Stimulated activated CD8-positive, alpha-beta memory T cell treated with anti-CD3 and anti-CD28 coated beads, Interleukin-7, amount 100 ng/mL, for 24 hours (primary cell): ENCODE data around the gene PCYOX1L.

Experiments
- DNase-seq: peaks from one replicate; pipeline ENCODE4 v3.0.0-alpha.2; 2020; ENCODE audit warnings: low read depth

PCYOX1L gene

GRCh38 chr5:149407323-149408251 is 49.7 kb downstream of the PCYOX1L start:
- DNase-seq: no peak

DNA sequence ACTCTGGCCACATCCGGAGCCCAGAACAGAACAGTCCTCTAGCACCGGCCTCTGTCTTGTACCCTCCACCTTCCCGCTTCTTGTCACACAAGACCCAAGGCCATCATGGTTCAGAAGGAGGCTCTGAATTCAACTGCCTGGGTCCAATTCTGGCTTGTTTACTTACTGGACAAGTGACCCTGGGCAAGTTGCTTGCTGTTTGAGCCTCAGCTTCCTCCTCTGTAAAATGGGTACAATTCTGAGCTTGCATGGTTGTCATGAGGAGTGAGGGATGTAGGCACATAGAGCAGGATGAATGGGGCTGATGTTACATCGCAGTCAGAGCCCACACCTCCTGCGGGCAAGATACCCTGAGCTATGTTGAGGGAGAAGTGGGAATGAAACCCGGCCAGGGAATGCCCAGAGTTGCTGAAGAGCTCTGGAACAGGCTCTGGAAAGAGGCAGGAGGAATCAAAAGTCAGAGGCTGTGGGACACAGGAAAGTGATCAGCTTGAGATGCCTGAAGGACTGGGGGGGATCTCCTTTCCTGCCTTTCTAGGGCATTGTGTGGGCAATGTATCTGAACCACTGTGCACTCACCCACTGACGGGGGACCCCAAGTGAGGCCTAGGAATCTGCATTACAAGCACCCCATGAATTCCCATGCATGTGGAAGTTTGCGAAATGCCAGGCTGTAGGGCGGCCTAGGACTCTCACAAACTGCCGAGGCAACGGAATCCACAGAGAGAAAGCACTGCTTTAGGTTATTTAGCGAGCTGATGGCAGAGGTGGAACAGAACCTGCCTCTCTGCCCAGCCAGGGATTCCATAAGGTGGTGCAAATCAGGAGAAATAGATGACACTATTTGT is 50.6 kb downstream of the PCYOX1L start:
- DNase-seq: no peak

GRCh38 chr5:149409268-149409948 is 51.6 kb downstream of the PCYOX1L start:
- DNase-seq: no peak

- no peak for DNase-seq
Measured at GRCh38 chr5:149410071-149410470, 52.2 kb downstream of the PCYOX1L start.

DNA sequence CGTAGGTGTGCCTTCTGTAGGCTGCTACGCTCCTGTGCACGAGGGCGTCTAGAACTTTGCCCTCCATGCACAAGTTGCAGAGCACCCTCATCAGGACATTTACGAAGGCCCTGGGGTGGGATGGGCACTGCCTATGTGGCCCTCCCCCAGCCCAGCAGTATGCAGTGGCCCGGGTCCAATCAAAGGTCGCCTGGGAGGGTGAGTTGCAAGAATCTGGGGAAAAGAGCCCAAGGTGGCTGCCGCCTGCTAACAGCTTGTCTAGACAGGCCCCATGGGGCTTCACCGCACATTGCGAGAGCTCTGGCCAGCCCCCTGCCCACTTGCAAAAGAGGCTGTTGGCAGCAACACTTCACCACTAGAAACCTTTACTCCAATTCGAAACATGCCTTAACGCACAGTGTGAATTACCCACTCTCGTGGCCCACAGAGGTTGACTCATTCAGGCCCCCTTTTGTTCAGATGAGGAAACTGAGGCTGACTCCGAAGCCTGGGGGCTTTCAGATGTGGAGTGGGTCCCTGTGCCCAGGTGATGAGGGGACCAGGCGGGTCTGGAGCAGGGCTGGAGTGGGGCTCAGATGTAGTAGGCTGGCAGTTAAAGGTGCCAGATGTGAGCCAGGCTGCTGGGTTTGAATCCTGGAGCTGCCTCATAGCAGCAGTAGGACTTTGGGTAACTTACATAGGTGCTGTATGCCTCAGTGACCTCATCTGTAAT is 53.0 kb downstream of the PCYOX1L start:
- DNase-seq: no peak

- no peak for DNase-seq
Measured at GRCh38 chr5:149411738-149412519, 54.1 kb downstream of the PCYOX1L start.

DNA sequence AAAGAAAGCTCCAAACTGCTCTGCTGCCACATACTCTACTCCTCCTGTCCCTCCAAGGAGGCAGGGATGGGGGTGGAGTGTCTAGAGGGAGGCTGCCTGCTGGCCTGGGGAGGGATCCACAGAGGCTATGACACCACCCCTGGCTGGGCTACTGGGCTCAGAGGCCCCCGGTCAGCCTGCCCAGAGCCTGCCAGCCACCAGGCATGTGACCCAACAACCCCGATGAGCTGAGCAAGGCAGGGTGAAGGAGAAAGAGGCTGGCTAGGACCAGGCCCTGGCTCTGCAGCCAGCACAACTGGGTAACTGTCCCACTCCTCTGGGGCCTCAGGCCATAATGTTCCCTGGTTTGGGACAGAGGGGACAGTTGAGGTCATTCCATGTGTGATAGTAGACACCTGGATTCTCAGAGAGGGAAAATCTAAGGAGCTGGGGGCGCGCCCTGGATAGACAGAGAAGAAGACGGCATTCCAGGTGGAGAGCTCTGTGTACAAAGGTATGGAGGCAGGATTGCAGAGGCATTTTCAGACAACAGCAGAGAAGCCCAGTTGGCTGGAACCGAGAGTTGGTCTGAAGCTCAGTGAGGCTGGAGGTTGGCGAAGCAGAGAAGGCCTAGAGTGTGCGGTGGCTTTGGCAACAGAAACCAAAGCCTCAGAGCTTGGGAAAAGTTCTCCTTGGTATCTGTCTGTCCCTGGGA is 55.1 kb downstream of the PCYOX1L start:
- DNase-seq: no peak

DNA sequence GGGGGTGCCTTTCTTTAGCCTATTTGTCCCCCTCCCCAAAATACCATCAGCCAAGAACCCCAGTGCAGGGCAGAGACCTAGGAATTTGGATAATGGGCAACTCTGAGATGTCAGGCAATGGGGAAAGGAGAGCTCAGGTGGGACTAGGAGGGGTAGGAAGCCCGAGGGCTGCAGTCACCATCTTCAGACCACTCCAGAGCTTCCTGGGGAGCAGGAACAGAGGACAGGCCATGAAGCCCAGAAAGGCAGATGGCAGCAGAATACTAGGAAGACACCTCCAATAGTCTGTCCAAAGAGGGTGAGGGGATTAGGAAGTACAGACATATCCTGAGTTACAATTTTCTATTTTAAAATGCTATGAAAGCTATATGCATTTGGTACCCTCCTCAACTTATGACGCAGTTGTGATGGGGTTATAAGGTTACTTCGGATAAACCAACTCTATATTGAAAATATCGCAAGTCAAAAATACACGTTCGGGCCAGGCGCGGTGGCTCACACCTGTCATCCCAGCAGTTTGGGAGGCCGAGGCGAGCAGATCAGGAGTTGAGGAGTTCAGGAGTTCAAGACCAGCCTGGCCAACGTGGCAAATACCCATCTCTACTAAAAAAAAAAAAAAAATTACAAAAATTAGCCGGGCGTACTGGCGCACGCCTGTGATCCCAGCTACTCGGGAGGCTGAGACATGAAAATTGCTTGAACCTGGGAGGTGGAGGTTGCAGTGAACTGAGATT is 55.8 kb downstream of the PCYOX1L start:
- no peak for DNase-seq

GRCh38 chr5:149414405-149415065 is 56.7 kb downstream of the PCYOX1L start:
- DNase-seq: no peak

DNA sequence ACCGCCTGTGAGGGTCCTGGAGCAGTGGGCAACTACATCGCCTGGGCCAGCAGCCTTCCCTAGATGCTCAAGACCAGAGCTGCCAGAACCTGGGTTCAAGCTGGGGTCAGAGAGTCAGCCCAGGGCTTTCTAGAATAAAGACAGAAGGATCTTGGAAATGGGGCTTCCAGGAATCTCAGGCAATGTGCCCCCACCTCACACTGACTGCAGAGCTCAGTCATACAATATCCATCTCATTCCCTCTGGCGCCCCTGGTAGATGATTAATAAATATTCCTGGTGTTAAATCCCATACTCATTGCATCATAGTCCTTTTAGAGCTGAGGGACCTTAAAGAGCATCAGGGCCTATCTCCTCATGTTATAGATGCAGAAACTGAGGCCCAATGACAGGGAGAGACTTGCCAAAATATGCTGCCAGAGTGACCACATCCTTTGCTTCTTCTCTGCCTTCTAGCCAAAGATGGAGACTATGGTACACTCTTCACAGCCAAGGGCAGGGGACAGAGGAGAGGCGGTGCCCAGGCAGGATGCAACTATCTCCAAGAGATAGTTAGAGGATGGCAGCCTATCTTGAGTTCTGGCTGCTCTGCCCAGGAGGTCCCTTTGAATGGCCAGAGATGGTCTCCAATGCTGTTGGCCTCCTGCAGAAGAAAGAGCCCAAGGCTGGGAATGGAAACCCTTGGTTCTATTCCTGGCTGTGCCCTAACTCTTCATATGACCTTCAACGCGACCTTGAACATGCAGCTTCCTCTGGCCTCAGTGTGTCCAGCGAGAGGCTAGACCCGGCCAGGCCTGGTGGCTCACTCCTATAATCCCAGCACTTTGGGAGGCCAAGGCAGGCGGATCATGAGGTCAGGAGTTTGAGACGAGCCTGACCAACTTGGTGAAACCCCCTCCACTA is 57.5 kb downstream of the PCYOX1L start:
- DNase-seq: no peak

GRCh38 chr5:149416987-149417710 is 59.3 kb downstream of the PCYOX1L start:
- no peak for DNase-seq

GRCh38 chr5:149417711-149418368 is 60.0 kb downstream of the PCYOX1L start:
- DNase-seq: no peak

DNA sequence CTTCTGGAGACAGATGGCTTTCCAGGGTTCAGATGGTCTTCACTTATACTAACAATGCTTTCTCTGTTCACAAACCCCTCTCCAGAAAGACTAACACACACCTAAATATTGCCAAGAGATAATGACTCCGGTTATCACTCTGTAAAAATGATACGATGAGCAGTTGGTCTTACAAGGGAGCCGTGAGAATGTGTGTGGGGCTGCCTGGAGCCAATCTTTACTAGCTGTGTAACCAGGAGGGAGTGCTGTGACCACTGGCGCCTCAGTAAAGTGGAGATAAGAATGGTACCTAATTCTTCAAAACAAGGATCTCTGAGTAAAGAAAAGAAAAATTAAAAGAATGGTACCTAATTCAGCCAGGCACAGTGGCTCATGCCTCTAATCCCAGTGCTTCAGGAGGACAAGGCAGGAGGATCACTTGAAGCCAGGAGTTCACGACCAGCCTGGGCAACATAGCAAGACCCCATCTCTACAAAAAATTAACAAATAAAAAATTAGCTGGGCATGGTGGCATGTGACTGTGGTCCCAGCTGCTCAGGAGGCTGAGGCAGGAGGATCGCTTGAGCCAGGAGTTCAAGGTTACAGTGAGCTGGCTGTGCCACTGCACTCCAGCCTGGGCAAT is 61.2 kb downstream of the PCYOX1L start:
- DNase-seq: no peak
